OCI-LY7 (cell line): ENCODE measurements around the gene LIPE. TPM values are rescaled to one million over a fixed set of nuclear protein-coding genes. Genes with fewer than 3 reads are reported as not detected.

ENCODE experiments used
- BruUV-seq: library from RNA; stranded (reverse); fragments of 400-500 nt; replicated peaks from 2 replicates; lab custom pipeline; 2021; lab: Mats Ljungman, UMichigan
- CTCF ChIA-PET: fragments of 300-600 bp; sonication (Branson Sonifier 250); formaldehyde crosslinking; loops from one replicate; lab custom pipeline; 2022; ENCODE audit warnings: antibody characterized with exemption; ENCODE audit not compliant: unreplicated experiment; lab: Charles Lee
- POLR2A ChIA-PET: fragments of 300-600 bp; sonication (Branson Sonifier 250); formaldehyde crosslinking; loops from one replicate; lab custom pipeline; 2022; ENCODE audit warnings: antibody characterized with exemption; lab: Charles Lee
- DNase-seq: peaks from one replicate; pipeline ENCODE4 v3.0.0-alpha.2; 2015; ENCODE audit warnings: low spot score
- H2AFZ ChIP-seq: fragments of 200-600 bp; sonication (generic), shearing (Covaris generic); 2 replicates; pipeline ENCODE4 v1.6.1; 2014; ENCODE audit warnings: mild to moderate bottlenecking, antibody characterized with exemption, low read length, moderate library complexity
- H3K27ac ChIP-seq: fragments of 200-600 bp; sonication (generic); 2 replicates; pipeline ENCODE4 v1.5.1; 2014; ENCODE audit warnings: mixed run types, low read depth, mild to moderate bottlenecking, moderate library complexity, low read length, inconsistent platforms; ENCODE audit not compliant: poor library complexity, severe bottlenecking
- H3K36me3 ChIP-seq: fragments of 200-600 bp; sonication (generic); 2 replicates; pipeline ENCODE4 v1.6.1; 2014; ENCODE audit warnings: mild to moderate bottlenecking, antibody characterized with exemption, low read length, moderate library complexity, mixed read lengths; ENCODE audit not compliant: insufficient read depth
- H3K4me1 ChIP-seq: fragments of 200-600 bp; sonication (generic); 2 replicates; pipeline ENCODE4 v1.5.1; 2014; ENCODE audit warnings: mild to moderate bottlenecking, low read length; ENCODE audit not compliant: insufficient read depth, poor library complexity, severe bottlenecking
- H3K4me2 ChIP-seq: fragments of 200-600 bp; sonication (generic); 2 replicates; pipeline ENCODE4 v1.6.1; 2014; ENCODE audit warnings: mild to moderate bottlenecking, low read length
- H3K4me3 ChIP-seq: fragments of 200-600 bp; sonication (generic); 2 replicates; pipeline ENCODE4 v1.5.1; 2014; ENCODE audit warnings: mild to moderate bottlenecking, low read depth, low read length; ENCODE audit not compliant: poor library complexity, severe bottlenecking
- H3K79me2 ChIP-seq: fragments of 200-600 bp; sonication (generic); 2 replicates; pipeline ENCODE4 v1.6.1; 2016; ENCODE audit warnings: low read depth, mild to moderate bottlenecking, low read length, moderate library complexity, mixed read lengths; ENCODE audit not compliant: insufficient read depth
- H3K9me2 ChIP-seq: fragments of 200-600 bp; sonication (generic); 2 replicates; pipeline ENCODE4 v1.6.1; 2016; ENCODE audit warnings: mild to moderate bottlenecking, low read length, mixed read lengths; ENCODE audit not compliant: insufficient read depth
- H3K9me3 ChIP-seq: fragments of 200-600 bp; sonication (generic); 2 replicates; pipeline ENCODE4 v1.6.1; 2014; ENCODE audit warnings: mild to moderate bottlenecking, mixed run types, low read length, mixed read lengths
- H4K20me1 ChIP-seq: fragments of 200-600 bp; sonication (generic); 2 replicates; pipeline ENCODE4 v1.6.1; 2014; ENCODE audit warnings: mild to moderate bottlenecking, antibody characterized with exemption, low read length, moderate library complexity, mixed read lengths; ENCODE audit not compliant: insufficient read depth
- CTCF ChIP-seq: fragments of 200-600 bp; sonication (generic); conservative IDR thresholded peaks from 2 replicates; pipeline ENCODE4 v1.5.1; 2014; ENCODE audit warnings: mild to moderate bottlenecking, antibody characterized with exemption, low read length, moderate library complexity, mixed read lengths
- EZH2phosphoT487 ChIP-seq: fragments of 200-600 bp; sonication (generic); IDR thresholded peaks from 2 replicates; pipeline ENCODE4 v1.6.1; 2018; ENCODE audit warnings: low read depth, borderline replicate concordance, mild to moderate bottlenecking, mixed run types, antibody characterized with exemption, low read length, moderate library complexity, mixed read lengths
- intact Hi-C: fragments of 100-400 bp; cut with micrococcal nuclease; formaldehyde crosslinking; loops from one replicate; pipeline ENCODE4 v1.10.0; 2022; ENCODE audit not compliant: unreplicated experiment
- small RNA-seq: library from RNA; depleted of rRNA; stranded (forward); fragments of <200 nt; gene quantifications from one replicate; pipeline ENCODE3, GENCODE V24; 2014
- total RNA-seq, 2 experiments: library from RNA; depleted of rRNA in 1 of 2; stranded (reverse); fragments of >200 nt in 1 of 2; shearing (Covaris generic) in 1 of 2; gene quantifications; 2 replicates each; pipeline ENCODE4 v1.2.3, GENCODE V29; 2014 to 2022

The LIPE gene
- total RNA-seq, 2 experiments from 2014 or later, result 21.2 to 35.6 TPM

DNA sequence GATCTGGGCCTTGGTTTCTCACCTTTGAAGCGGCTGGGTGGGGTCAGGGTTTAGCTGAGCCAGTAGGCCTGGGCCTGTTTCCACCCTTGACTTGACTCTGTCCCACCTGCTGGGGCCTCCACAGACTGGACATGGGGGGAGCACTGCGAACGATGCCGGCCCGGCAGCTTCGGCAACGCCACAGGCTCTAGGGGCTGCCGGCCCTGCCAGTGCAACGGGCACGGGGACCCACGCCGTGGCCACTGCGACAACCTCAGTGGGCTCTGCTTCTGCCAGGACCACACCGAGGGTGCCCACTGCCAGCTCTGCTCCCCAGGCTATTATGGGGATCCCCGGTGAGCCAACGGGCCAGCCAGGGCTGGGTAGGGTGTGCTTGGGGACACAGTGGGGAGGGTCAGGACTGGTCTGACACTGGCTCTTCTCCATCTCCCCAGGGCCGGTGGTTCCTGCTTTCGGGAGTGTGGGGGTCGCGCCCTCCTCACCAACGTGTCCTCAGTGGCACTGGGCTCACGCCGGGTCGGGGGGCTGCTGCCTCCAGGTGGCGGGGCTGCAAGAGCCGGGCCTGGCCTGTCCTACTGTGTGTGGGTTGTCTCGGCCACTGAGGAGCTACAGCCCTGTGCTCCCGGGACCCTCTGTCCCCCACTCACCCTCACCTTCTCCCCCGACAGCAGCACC is 73.7 kb downstream of the LIPE start:
- H3K9me3 ChIP-seq, result no peaks in the 10 kb centered on the region
- intact Hi-C loops, result no loop called here
- ChIA-PET CTCF (no interaction called here), POLR2A (interaction anchor here (0.6 kb wide), 1 partner anchor 1676 kb away, joined by 3 read pairs; no protein-coding TSS in a partner anchor)
- H3K79me2 ChIP-seq, result no peaks in the 10 kb centered on the region
- no peaks in the 10 kb centered on the region for H3K9me2 ChIP-seq
- H2AFZ ChIP-seq, result no peak overlapping the region
- BruUV-seq, result no TSS peak
- no peaks in the 10 kb centered on the region for H4K20me1 ChIP-seq
- no peaks in the 10 kb centered on the region for H3K36me3 ChIP-seq
- TF ChIP-seq CTCF, result no peak
- TF ChIP-seq EZH2phosphoT487, result no peak
- no peaks in the 10 kb centered on the region for H3K4me1 ChIP-seq
- H3K4me2 ChIP-seq, result no peak overlapping the region
- DNase-seq, result no peak
- H3K27ac ChIP-seq, result no peak overlapping the region
- no peak overlapping the region for H3K4me3 ChIP-seq

- no peak overlapping the region for H3K4me3 ChIP-seq
- H3K4me1 ChIP-seq, result no peaks in the 10 kb centered on the region
- H3K27ac ChIP-seq, result no peak overlapping the region
- ChIA-PET CTCF (no interaction called here), POLR2A (interaction anchor here (0.6 kb wide), 1 partner anchor 1677 kb away, joined by 3 read pairs; no protein-coding TSS in a partner anchor)
- no peak for DNase-seq
- intact Hi-C loops, result no loop called here
- H2AFZ ChIP-seq, result no peak overlapping the region
- no peaks in the 10 kb centered on the region for H3K79me2 ChIP-seq
- H3K9me3 ChIP-seq, result no peaks in the 10 kb centered on the region
- H3K36me3 ChIP-seq, result no peaks in the 10 kb centered on the region
- no peaks in the 10 kb centered on the region for H3K9me2 ChIP-seq
- H3K4me2 ChIP-seq, result no peak overlapping the region
- no peaks in the 10 kb centered on the region for H4K20me1 ChIP-seq
- TF ChIP-seq CTCF, result no peak
- TF ChIP-seq EZH2phosphoT487, result no peak
- BruUV-seq, result no TSS peak
These were observed 74.6 kb downstream of the LIPE start for GRCh38 chr19:42352301-42353259.

Small RNA genes within 50 kb of the gene (small RNA-seq; reads per million reads assigned to genes)
- not detected for gene RNU4-60P

Other genes starting within 250 kb of the LIPE start
- gene DEDD2, start 209.7 kb downstream of the LIPE start, total RNA-seq (2014; rRNA removed; shearing (Covaris generic)), result 29.6 and 41.9 TPM in 2 replicates
- 15.5 and 18.6 TPM in 2 replicates for gene DEDD2, start 209.7 kb downstream of the LIPE start, total RNA-seq (2022)
- 8.4 and 9.0 TPM in 2 replicates for gene ZNF526, start 207.1 kb downstream of the LIPE start, total RNA-seq (2014; rRNA removed; shearing (Covaris generic))
- gene ZNF526, start 207.1 kb downstream of the LIPE start, total RNA-seq (2022), result 12.7 and 14.8 TPM in 2 replicates
- gene GSK3A, start 184.8 kb downstream of the LIPE start, total RNA-seq (2014; rRNA removed; shearing (Covaris generic)), result 20.9 and 23.6 TPM in 2 replicates
- 29.2 and 33.7 TPM in 2 replicates for gene GSK3A, start 184.8 kb downstream of the LIPE start, total RNA-seq (2022)
- gene ERF, start 172.3 kb downstream of the LIPE start, total RNA-seq (2014; rRNA removed; shearing (Covaris generic)), result 22.1 and 26.7 TPM in 2 replicates
- 33.5 and 36.6 TPM in 2 replicates for gene ERF, start 172.3 kb downstream of the LIPE start, total RNA-seq (2022)
- gene CIC, start 158.1 kb downstream of the LIPE start, total RNA-seq (2014; rRNA removed; shearing (Covaris generic)), result 20.7 and 26.8 TPM in 2 replicates
- gene CIC, start 158.1 kb downstream of the LIPE start, total RNA-seq (2022), result 48.2 and 59.3 TPM in 2 replicates
- 1.4 TPM in 1 of 2 replicates, not detected in the other for gene PRR19, start 125.3 kb downstream of the LIPE start, total RNA-seq (2014; rRNA removed; shearing (Covaris generic))
- gene PRR19, start 125.3 kb downstream of the LIPE start, total RNA-seq (2022), result 0.40 and 0.70 TPM in 2 replicates
- gene PAFAH1B3, start 124.8 kb downstream of the LIPE start, total RNA-seq (2014; rRNA removed; shearing (Covaris generic)), result 54.9 and 62.1 TPM in 2 replicates
- gene PAFAH1B3, start 124.8 kb downstream of the LIPE start, total RNA-seq (2022), result 35.9 and 42.3 TPM in 2 replicates
- gene TMEM145, start 114.1 kb downstream of the LIPE start, total RNA-seq (2014; rRNA removed; shearing (Covaris generic)), result not detected in 2 replicates
- 1.8 TPM in 2 replicates for gene TMEM145, start 114.1 kb downstream of the LIPE start, total RNA-seq (2022)
- gene MEGF8, start 101.8 kb downstream of the LIPE start, total RNA-seq (2014; rRNA removed; shearing (Covaris generic)), result 6.0 and 10.5 TPM in 2 replicates
- gene MEGF8, start 101.8 kb downstream of the LIPE start, total RNA-seq (2022), result 14.7 and 17.2 TPM in 2 replicates
- gene CNFN, start 37.1 kb downstream of the LIPE start, total RNA-seq (2014; rRNA removed; shearing (Covaris generic)), result not detected in 2 replicates
- 0.81 and 0.95 TPM in 2 replicates for gene CNFN, start 37.1 kb downstream of the LIPE start, total RNA-seq (2022)
- gene CXCL17, start 15.6 kb upstream of the LIPE start, total RNA-seq (2014; rRNA removed; shearing (Covaris generic)), result not detected in 2 replicates
- gene CXCL17, start 15.6 kb upstream of the LIPE start, total RNA-seq (2022), result not detected in 2 replicates
- gene CEACAM1, start 101.1 kb upstream of the LIPE start, total RNA-seq (2014; rRNA removed; shearing (Covaris generic)), result 0.50 and 0.77 TPM in 2 replicates
- gene CEACAM1, start 101.1 kb upstream of the LIPE start, total RNA-seq (2022), result 1.5 and 2.3 TPM in 2 replicates
- not detected in 2 replicates for gene CEACAM8, start 167.5 kb upstream of the LIPE start, total RNA-seq (2014; rRNA removed; shearing (Covaris generic))
- gene CEACAM8, start 167.5 kb upstream of the LIPE start, total RNA-seq (2022), result not detected in 2 replicates